ENCODE results near the gene CDCP2.

GRCh38 chr1:54096227-54096876 lies 56.4 kb downstream of the CDCP2 start:
- TF ChIP-seq, protein P1, sequence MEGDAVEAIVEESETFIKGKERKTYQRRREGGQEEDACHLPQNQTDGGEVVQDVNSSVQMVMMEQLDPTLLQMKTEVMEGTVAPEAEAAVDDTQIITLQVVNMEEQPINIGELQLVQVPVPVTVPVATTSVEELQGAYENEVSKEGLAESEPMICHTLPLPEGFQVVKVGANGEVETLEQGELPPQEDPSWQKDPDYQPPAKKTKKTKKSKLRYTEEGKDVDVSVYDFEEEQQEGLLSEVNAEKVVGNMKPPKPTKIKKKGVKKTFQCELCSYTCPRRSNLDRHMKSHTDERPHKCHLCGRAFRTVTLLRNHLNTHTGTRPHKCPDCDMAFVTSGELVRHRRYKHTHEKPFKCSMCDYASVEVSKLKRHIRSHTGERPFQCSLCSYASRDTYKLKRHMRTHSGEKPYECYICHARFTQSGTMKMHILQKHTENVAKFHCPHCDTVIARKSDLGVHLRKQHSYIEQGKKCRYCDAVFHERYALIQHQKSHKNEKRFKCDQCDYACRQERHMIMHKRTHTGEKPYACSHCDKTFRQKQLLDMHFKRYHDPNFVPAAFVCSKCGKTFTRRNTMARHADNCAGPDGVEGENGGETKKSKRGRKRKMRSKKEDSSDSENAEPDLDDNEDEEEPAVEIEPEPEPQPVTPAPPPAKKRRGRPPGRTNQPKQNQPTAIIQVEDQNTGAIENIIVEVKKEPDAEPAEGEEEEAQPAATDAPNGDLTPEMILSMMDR (IDR thresholded peaks at IDR 0.05): no peak
- TF ChIP-seq POLR2A (IDR thresholded peaks at IDR 0.05) (no peak), EP300 (IDR thresholded peaks at IDR 0.05) (no peak), POLR2AphosphoS5 (IDR thresholded peaks at IDR 0.05) (no peak)
